ENCODE measurements around the gene PIGQ. TPM values are rescaled to one million over a fixed set of nuclear protein-coding genes. Genes with fewer than 3 reads are reported as not detected.

Gene PIGQ
- 24.2 to 41.4 TPM (median 35.5 TPM) in 5 replicates for total RNA-seq (2022; extraction: Qiagen RNA extraction)

DNA sequence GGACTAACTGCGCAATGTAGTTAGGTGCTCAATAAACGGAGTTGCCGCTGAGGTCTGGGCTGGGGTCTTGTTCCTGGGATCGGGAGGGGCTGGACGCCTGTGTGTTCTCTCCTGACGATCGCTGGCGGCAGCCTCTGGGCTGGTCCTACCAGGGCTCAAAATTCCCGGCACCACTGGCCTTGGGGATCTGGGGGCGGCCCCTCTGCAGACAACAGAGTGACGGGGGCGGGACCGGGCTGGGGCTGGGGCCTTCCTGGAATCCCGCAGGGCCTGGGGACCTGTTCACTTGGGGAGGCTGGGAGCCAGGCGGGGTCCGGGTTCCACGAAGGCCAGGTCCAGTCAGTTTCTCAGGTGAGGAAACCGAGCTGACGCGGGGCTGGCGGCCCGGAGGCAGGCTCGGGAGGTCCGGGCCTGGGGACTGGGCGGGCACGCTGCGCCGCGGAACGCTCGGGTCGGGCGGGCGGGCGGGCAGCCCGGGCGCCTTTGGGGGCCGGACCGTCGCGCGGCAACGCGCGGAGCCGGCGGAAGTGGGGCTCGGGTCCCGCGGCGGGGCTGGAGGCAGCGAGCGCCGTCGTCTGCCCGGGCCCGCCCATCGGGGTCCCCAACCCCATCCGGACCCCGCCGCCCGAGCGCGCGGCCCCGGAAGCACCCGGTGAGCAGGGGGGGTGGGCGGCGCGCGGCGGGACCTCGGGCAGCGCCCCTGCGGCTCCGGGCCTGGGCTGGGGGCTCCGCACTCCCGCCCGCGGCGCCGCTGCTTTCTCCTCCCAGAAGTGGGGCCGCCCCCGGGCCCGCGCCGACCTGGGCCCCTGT, at the start of gene PIGQ:
PIGQ (plus strand) TSS at position 524 of the 810 bp plus-strand sequence. CDS start 4,107 bp downstream, outside the sequence.

DNA sequence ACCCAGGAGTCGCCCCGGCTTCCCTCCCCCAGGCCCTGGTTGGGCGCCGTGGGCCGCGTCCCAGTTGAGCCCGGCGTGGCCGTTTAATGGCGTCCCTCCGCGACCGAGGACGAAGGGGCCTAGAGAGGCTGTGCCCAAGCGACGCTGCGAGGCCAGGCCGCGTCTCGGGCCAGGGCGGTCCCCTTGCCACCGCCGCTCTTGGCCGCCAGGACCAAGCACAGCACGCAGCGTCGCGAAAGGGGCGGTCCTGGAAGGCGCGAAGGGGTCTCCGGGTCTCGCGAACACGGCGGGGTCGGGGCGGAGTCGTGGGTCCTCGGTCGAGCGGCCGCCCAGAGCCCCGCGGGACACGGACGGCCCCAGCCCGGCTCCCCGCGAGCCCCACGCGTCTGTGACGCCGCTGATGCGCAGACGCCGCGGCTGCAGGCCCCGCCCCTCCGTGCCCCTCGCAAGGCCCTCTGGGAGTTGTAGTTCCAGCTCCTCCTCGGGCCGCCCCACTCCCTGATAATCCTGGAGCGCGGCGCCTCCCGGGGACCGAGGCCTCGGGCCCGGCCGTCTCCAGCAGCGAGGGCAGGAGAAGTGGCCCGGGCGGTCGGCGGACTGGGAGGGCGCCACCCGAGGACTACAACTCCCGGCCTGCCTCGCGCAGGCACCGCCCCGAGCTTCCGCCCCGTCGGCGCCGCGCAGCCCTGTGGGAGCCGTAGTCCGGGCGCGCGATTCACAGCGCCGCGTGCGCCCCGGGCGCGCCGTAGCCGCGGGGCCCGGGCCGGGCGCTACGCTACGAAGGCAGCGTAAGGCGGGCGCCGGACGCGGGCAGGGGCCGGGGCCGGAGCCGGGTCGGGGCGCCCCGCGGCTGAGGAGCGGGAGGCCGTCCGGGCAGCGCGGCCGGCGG, 42.5 kb upstream of the PIGQ start, which contains the start of gene CAPN15:
CAPN15 (plus strand) TSS at position 698 of the 889 bp plus-strand sequence. CDS start 19,127 bp downstream, outside the sequence.

DNA sequence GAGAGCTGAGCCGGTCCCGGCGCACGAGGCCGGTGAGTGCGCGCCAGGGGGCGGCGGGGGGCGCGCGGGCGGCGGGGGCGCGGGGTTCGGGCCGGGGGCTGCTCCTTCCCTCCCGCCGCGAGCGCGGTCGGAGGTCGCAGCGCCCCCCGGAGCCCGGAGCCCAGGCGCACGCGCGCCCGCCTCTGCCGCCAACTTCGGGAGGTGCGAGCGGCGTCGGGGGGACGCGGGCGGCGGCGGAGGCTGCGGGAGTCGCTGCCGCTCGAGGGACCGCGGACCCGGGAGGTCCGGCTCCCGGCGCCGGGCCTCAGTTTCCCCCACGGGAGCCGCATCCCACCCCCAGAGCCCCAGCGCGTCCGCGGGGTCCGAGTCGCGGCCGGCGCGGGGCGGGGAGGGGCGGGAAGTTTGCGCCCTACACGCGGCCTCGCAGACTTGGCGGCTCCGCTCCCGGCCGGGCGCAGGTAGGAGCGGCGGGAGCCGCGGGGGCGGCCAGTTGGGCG, 9.5 kb upstream of the PIGQ start, which contains the start of gene PRR35:
PRR35 (plus strand) TSS at position 191 of the 497 bp plus-strand sequence. CDS start 2,901 bp downstream, outside the sequence.

DNA sequence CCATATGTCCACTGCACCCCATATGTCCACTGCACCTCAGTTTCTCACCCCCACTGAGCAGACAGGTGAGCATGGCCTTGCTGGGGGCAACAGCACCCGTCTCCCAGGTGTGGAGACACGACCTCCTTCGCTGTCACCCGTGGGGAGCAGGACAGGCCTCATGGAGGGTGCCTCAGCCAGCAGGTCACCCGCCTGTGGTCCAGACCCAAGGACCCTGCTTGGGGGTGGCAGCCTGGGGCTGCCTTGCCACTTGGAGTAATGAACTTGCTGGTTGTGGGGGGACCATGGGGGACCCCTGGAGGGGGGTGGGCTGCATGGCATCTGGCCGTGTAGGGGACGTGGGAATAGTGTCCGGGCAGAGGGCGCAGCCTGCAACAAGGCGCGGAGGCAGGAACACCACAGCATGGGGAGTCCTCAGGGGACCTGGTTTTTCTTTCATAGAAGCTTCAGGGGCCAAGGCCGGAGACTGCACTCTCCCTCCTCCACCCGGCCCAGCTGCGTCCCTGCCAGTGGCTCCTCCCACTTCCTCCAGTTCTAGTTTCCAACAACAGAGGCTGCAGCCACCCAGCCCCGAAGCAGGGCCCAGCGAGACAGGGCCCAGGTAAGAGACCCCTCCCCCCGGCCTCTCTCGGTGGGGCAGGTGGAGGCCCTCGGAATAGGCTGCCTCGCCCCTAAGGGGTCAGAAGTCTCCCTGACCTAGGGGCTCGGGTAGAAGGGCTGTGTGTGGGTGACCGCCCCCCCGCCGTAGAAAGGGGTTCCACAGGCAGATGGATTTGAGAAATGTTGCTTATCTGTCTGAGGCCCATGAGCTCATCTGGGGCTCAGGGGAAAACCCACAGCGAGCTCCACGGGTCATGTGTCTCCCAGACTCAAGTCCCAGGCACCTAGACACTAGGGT, 3.0 kb upstream of the PIGQ start, which contains the start of gene NHLRC4:
NHLRC4 (plus strand) TSS at position 531 of the 898 bp plus-strand sequence. CDS start 1,043 bp downstream, outside the sequence.

DNA sequence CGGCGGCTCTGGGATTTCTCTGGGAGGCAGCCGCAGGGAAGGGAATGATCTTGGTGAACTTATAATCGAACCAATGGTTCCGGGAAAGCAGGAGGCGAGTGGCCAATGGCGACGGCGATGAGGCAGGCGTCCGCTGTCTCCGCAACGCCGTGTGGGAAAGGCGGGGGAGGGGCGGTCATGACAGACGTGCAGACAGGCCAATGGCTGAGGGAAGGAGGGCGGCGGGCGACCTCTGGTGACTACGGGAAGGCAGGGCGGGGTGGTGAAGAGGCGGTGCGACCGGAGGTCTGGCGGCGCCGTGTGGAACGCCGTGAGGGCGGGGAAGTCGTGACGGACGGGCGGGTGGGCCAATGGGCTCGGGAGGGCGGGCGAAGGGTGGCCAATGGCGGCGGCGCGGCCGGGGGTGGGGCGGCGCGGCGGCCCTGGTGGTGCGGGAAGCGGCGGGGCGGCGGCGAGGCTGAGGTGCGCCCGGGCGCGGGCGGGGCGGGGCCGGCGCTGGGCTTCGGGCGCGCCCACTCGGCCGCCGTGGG, 20.0 kb downstream of the PIGQ start, which contains the start of gene RAB40C:
RAB40C (plus strand) TSS at position 409 of the 530 bp plus-strand sequence. CDS start 226 bp downstream, outside the sequence.

DNA sequence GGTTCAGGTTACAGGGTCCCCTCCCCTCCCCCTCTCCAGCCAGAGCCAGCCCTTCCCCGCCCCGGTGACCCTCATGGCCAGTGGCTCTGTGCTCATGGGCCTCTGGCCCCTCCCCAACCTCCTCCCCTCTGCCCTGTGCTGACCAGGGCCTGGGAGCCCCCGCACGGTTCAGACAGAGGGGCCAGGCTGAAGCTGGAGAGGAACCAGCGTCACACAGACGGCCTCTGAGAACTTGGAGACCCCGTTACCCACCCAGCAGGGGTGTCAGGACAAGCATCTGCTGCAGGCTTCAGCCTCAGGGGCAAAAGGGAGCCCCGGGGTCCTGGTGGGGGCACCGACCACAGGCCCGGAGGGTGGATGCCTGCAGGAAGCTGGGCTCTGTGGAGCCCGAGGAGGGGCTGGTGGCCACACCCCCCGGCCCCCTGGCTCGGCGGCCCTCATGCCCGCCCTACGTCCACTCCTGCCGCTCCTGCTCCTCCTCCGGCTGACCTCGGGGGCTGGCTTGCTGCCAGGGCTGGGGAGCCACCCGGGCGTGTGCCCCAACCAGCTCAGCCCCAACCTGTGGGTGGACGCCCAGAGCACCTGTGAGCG, 61.1 kb downstream of the PIGQ start, which contains the start of gene WFIKKN1:
WFIKKN1 (plus strand) TSS at position 171 of the 591 bp plus-strand sequence; CDS start at position 440, 269 bp downstream.

Other genes starting within 250 kb of the PIGQ start
- 25.9 to 34.1 TPM (median 33.5 TPM) in 5 replicates for gene AXIN1, start 217.2 kb upstream of the PIGQ start, total RNA-seq (2022; extraction: Qiagen RNA extraction)
- gene MRPL28, start 199.4 kb upstream of the PIGQ start, total RNA-seq (2022; extraction: Qiagen RNA extraction) = 123 to 138 TPM (median 131 TPM) in 5 replicates
- 24.8 to 39.9 TPM (median 34.7 TPM) in 5 replicates for gene PGAP6, start 188.0 kb upstream of the PIGQ start, total RNA-seq (2022; extraction: Qiagen RNA extraction)
- 275 to 460 TPM (median 445 TPM) in 5 replicates for gene NME4, start 172.8 kb upstream of the PIGQ start, total RNA-seq (2022; extraction: Qiagen RNA extraction)
- 21.2 to 29.7 TPM (median 26.3 TPM) in 5 replicates for gene DECR2, start 168.1 kb upstream of the PIGQ start, total RNA-seq (2022; extraction: Qiagen RNA extraction)
- 23.1 to 33.6 TPM (median 29.8 TPM) in 5 replicates for gene RAB11FIP3, start 144.3 kb upstream of the PIGQ start, total RNA-seq (2022; extraction: Qiagen RNA extraction)
- gene CAPN15, start 42.3 kb upstream of the PIGQ start, total RNA-seq (2022; extraction: Qiagen RNA extraction) = 34.5 to 76.4 TPM (median 71.6 TPM) in 5 replicates
- 0.11 to 0.19 TPM (median 0.15 TPM) in 5 replicates for gene PRR35, start 9.6 kb upstream of the PIGQ start, total RNA-seq (2022; extraction: Qiagen RNA extraction)
- gene NHLRC4, start 3.0 kb upstream of the PIGQ start, total RNA-seq (2022; extraction: Qiagen RNA extraction) = 0.14 to 0.26 TPM (median 0.21 TPM) in 5 replicates
- gene RAB40C, start 20.1 kb downstream of the PIGQ start, total RNA-seq (2022; extraction: Qiagen RNA extraction) = 10.2 to 18.4 TPM (median 18.1 TPM) in 5 replicates
- 0.07 to 0.25 TPM (median 0.18 TPM) in 5 replicates for gene WFIKKN1, start 61.0 kb downstream of the PIGQ start, total RNA-seq (2022; extraction: Qiagen RNA extraction)
- 83.7 to 131 TPM (median 124 TPM) in 5 replicates for gene METTL26, start 66.3 kb downstream of the PIGQ start, total RNA-seq (2022; extraction: Qiagen RNA extraction)
- gene MCRIP2, start 71.9 kb downstream of the PIGQ start, total RNA-seq (2022; extraction: Qiagen RNA extraction) = 16.4 to 33.0 TPM (median 29.6 TPM) in 5 replicates
- 11.8 to 23.4 TPM (median 22.3 TPM) in 5 replicates for gene WDR90, start 79.4 kb downstream of the PIGQ start, total RNA-seq (2022; extraction: Qiagen RNA extraction)
- gene RHOT2, start 98.2 kb downstream of the PIGQ start, total RNA-seq (2022; extraction: Qiagen RNA extraction) = 48.3 to 98.6 TPM (median 83.1 TPM) in 5 replicates
- gene RHBDL1, start 105.7 kb downstream of the PIGQ start, total RNA-seq (2022; extraction: Qiagen RNA extraction) = 0.26 to 1.6 TPM (median 1.2 TPM) in 5 replicates
- gene STUB1, start 110.4 kb downstream of the PIGQ start, total RNA-seq (2022; extraction: Qiagen RNA extraction) = 84.0 to 122 TPM (median 114 TPM) in 5 replicates
- gene JMJD8, start 114.4 kb downstream of the PIGQ start, total RNA-seq (2022; extraction: Qiagen RNA extraction) = 63.2 to 85.2 TPM (median 82.5 TPM) in 5 replicates
- gene WDR24, start 120.4 kb downstream of the PIGQ start, total RNA-seq (2022; extraction: Qiagen RNA extraction) = 3.7 to 6.8 TPM (median 5.6 TPM) in 5 replicates
- gene FBXL16, start 135.8 kb downstream of the PIGQ start, total RNA-seq (2022; extraction: Qiagen RNA extraction) = 8.5 to 16.2 TPM (median 15.7 TPM) in 5 replicates
- 88.0 to 175 TPM (median 171 TPM) in 5 replicates for gene METRN, start 145.2 kb downstream of the PIGQ start, total RNA-seq (2022; extraction: Qiagen RNA extraction)
- gene ANTKMT, start 151.2 kb downstream of the PIGQ start, total RNA-seq (2022; extraction: Qiagen RNA extraction) = 31.1 to 53.1 TPM (median 45.4 TPM) in 5 replicates
- gene CCDC78, start 156.5 kb downstream of the PIGQ start, total RNA-seq (2022; extraction: Qiagen RNA extraction) = 2.9 to 6.2 TPM (median 4.9 TPM) in 5 replicates
- gene HAGHL, start 157.1 kb downstream of the PIGQ start, total RNA-seq (2022; extraction: Qiagen RNA extraction) = 15.8 to 17.8 TPM (median 16.5 TPM) in 5 replicates
- gene CIAO3, start 171.0 kb downstream of the PIGQ start, total RNA-seq (2022; extraction: Qiagen RNA extraction) = 21.1 to 29.7 TPM (median 29.0 TPM) in 5 replicates
- gene MSLN, start 190.8 kb downstream of the PIGQ start, total RNA-seq (2022; extraction: Qiagen RNA extraction) = 2.2 to 4.3 TPM (median 2.8 TPM) in 5 replicates
- gene RPUSD1, start 218.4 kb downstream of the PIGQ start, total RNA-seq (2022; extraction: Qiagen RNA extraction) = 32.4 to 56.2 TPM (median 53.1 TPM) in 5 replicates
- 12.2 to 27.2 TPM (median 21.9 TPM) in 5 replicates for gene CHTF18, start 218.7 kb downstream of the PIGQ start, total RNA-seq (2022; extraction: Qiagen RNA extraction)
- not detected in 5 replicates for gene GNG13, start 230.8 kb downstream of the PIGQ start, total RNA-seq (2022; extraction: Qiagen RNA extraction)

Measured in A549 treated with dexamethasone at 1 μM for 4 hours (cell line).